Measurements from ENCODE around the gene SNAP29.

DNA sequence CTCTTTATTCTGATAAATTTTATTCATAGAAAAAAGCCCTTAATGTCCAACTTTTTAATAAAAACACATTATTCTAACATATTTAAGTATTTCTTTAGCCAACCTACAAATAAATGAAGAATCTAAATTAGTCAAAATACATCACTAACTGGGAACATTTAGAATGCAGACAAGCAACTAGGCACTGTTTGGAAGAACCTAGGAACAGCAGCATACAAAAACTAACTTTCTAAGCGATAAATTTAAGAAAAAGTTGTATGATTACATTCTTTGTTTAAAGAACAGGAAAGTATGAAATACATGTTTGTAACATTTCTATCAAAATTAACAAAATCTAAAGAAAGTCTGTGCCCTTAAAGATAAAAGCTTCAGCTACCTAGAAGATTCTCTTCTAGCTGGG, 35.5 kb upstream of the SNAP29 start:
- TF ChIP-seq, protein P1, sequence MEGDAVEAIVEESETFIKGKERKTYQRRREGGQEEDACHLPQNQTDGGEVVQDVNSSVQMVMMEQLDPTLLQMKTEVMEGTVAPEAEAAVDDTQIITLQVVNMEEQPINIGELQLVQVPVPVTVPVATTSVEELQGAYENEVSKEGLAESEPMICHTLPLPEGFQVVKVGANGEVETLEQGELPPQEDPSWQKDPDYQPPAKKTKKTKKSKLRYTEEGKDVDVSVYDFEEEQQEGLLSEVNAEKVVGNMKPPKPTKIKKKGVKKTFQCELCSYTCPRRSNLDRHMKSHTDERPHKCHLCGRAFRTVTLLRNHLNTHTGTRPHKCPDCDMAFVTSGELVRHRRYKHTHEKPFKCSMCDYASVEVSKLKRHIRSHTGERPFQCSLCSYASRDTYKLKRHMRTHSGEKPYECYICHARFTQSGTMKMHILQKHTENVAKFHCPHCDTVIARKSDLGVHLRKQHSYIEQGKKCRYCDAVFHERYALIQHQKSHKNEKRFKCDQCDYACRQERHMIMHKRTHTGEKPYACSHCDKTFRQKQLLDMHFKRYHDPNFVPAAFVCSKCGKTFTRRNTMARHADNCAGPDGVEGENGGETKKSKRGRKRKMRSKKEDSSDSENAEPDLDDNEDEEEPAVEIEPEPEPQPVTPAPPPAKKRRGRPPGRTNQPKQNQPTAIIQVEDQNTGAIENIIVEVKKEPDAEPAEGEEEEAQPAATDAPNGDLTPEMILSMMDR (IDR thresholded peaks at IDR 0.05 in 4 of 5, conservative IDR thresholded peaks at IDR 0.05 in 1 of 5), result no peak
- no peak for TF ChIP-seq POLR2A (IDR thresholded peaks at IDR 0.05)

Data from gastrocnemius medialis (tissue), 4 donors.